GM12878 (cell line): ENCODE measurements around the gene DEGS2.

Experiments used
- CHD4 ChIP-seq: fragments of 200-600 bp; sonication (generic); IDR thresholded peaks from 2 replicates; pipeline ENCODE4 v1.6.1; 2016; ENCODE audit warnings: mild to moderate bottlenecking
- EP300 ChIP-seq, 2 experiments: fragments of 150-350 bp in 1 of 2; IDR thresholded peaks; 2 replicates each; pipeline ENCODE4 v1.6.1; 2011 to 2012; ENCODE audit warnings: low read depth in 2 of 2, low read length in 2 of 2, borderline replicate concordance in 1 of 2, improper control_type of control experiment in 1 of 2, inconsistent platforms in 1 of 2; ENCODE audit not compliant: control insufficient read depth in 1 of 2
- MYC ChIP-seq: IDR thresholded peaks from 2 replicates; pipeline ENCODE4 v1.6.1; 2011; ENCODE audit warnings: mild to moderate bottlenecking, low read length, moderate library complexity, inconsistent platforms; ENCODE audit not compliant: insufficient read depth, insufficient replicate concordance, insufficient read length, severe bottlenecking
- NR2F1 ChIP-seq: fragments of 450-650 bp; conservative IDR thresholded peaks from 2 replicates; pipeline ENCODE4 v1.6.1; 2017; ENCODE audit warnings: mild to moderate bottlenecking
- POLR2A ChIP-seq: IDR thresholded peaks from 2 replicates; pipeline ENCODE4 v1.6.1; 2011; ENCODE audit warnings: low read depth, mild to moderate bottlenecking, low read length
- USF1 ChIP-seq: IDR thresholded peaks from 2 replicates; pipeline ENCODE4 v1.6.1; 2011; ENCODE audit warnings: borderline replicate concordance, low read depth, mild to moderate bottlenecking, moderate library complexity, mixed read lengths, low read length; ENCODE audit not compliant: insufficient read depth; ENCODE audit errors: extremely low read length
- TF ChIP-seq, protein P1 (sequence below), 3 experiments: IDR thresholded peaks in 2 of 3; conservative IDR thresholded peaks in 1 of 3; 2 replicates each; pipeline ENCODE4 v1.5.1; 2011; ENCODE audit warnings: low read depth in 3 of 3, low read length in 3 of 3, mild to moderate bottlenecking in 3 of 3, control low read depth in 2 of 3, moderate library complexity in 2 of 3, inconsistent platforms in 1 of 3, mixed read lengths in 1 of 3; ENCODE audit not compliant: control insufficient read depth in 2 of 3, insufficient read depth in 1 of 3; ENCODE audit errors: extremely low read depth in 1 of 3

DNA sequence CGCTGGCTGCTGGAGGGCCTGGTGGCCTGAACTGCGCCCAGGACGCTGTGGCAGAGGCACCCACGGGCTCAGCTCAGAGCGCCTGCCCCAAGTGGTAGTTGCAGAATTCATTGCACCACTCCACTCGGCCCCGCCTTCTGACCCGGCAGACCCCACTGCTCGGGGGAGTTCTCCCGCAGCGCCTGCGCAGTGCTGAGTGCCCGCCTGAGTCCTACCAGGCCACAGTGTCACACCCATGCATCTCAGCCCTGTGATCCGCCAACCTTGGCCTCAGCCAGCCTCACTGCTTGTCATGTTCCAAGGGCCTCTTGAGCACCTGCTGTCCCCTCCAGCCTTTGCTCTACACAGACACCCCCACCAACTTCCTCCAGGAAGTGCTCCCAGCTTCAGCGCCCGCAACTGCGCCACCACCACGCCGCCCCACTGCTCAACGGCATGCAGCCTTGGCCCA is 12.2 kb downstream of the DEGS2 start:
- TF ChIP-seq USF1: no peak
- no peak for TF ChIP-seq CHD4
- TF ChIP-seq MYC: no peak
- TF ChIP-seq POLR2A: peak; percentile 52; the same call in 1 of the 2 replicates
- TF ChIP-seq, protein P1, sequence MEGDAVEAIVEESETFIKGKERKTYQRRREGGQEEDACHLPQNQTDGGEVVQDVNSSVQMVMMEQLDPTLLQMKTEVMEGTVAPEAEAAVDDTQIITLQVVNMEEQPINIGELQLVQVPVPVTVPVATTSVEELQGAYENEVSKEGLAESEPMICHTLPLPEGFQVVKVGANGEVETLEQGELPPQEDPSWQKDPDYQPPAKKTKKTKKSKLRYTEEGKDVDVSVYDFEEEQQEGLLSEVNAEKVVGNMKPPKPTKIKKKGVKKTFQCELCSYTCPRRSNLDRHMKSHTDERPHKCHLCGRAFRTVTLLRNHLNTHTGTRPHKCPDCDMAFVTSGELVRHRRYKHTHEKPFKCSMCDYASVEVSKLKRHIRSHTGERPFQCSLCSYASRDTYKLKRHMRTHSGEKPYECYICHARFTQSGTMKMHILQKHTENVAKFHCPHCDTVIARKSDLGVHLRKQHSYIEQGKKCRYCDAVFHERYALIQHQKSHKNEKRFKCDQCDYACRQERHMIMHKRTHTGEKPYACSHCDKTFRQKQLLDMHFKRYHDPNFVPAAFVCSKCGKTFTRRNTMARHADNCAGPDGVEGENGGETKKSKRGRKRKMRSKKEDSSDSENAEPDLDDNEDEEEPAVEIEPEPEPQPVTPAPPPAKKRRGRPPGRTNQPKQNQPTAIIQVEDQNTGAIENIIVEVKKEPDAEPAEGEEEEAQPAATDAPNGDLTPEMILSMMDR (IDR thresholded peaks at IDR 0.05 in 2 of 3, conservative IDR thresholded peaks at IDR 0.05 in 1 of 3; ENCODE audit: control insufficient read depth in 2 of 3, extremely low read depth in 1 of 3, insufficient read depth in 1 of 3, low read depth in 3 of 3, low read length in 3 of 3): no peak
- 0 out of 2 replicates have a peak, but pooled peaks have one; percentile 11 for TF ChIP-seq NR2F1
- no peak for TF ChIP-seq EP300 (IDR thresholded peaks at IDR 0.05; ENCODE audit: borderline replicate concordance in 1 of 2, control insufficient read depth in 1 of 2, low read depth in 2 of 2, low read length in 2 of 2)
